Vagina (tissue), 2 donors: ENCODE data around the gene GRM8.

Source experiments
- CTCF ChIP-seq, 3 experiments: fragments of 450-650 bp in 2 of 3; fragments of 200-600 bp in 1 of 3; sonication (generic) in 1 of 3; IDR thresholded peaks; one replicate each; pipeline ENCODE4 v1.5.1; 2017 to 2019; ENCODE audit warnings: antibody characterized with exemption in 3 of 3, mild to moderate bottlenecking in 2 of 3, moderate library complexity in 2 of 3
- POLR2A ChIP-seq, 2 donors: fragments of 450-650 bp; IDR thresholded peaks; one replicate each; pipeline ENCODE4 v1.6.1; 2017; ENCODE audit warnings: antibody characterized with exemption in 2 of 2, mild to moderate bottlenecking in 2 of 2, moderate library complexity in 2 of 2
- POLR2AphosphoS5 ChIP-seq, 2 donors: sonication (generic); formaldehyde crosslinking; IDR thresholded peaks; one replicate each; pipeline ENCODE4 v1.9.0; 2017; ENCODE audit warnings: antibody characterized with exemption in 2 of 2, mild to moderate bottlenecking in 2 of 2, low read depth in 1 of 2; ENCODE audit not compliant: insufficient read depth in 1 of 2

GRCh38 chr7:127252377-127252713, 396 bp downstream of the GRM8 start:
- TF ChIP-seq CTCF (IDR thresholded peaks at IDR 0.05) (no peak), POLR2A (IDR thresholded peaks at IDR 0.05) (no peak), POLR2AphosphoS5 (IDR thresholded peaks at IDR 0.05; ENCODE audit: insufficient read depth in 1 of 2, low read depth in 1 of 2) (no peak)
